Left lung (tissue), 10 donors: ENCODE measurements around the gene SEPSECS. TPM values are rescaled to one million over a fixed set of nuclear protein-coding genes. Genes with fewer than 3 reads are reported as not detected.

Experiments
- ATAC-seq: fragments of 200-7000 bp; cut with Tn5 transposase; one replicate; pipeline ENCODE4 v1.9.1; 2020; ENCODE audit warnings: moderate library complexity
- DNase-seq, 4 donors: peaks; one replicate each; pipeline ENCODE4 v3.0.0-alpha.2; 2013 to 2020
- H3K27ac ChIP-seq, 2 donors: fragments of 200-600 bp; sonication (generic) in 1 of 2; one replicate each; pipeline versions ENCODE4 v1.5.0 to v1.8.0; 2020 to 2021
- H3K27me3 ChIP-seq, 2 donors: fragments of 200-600 bp; sonication (generic) in 1 of 2; one replicate each; pipeline versions ENCODE4 v1.5.0 to v1.8.0; 2020 to 2021
- H3K36me3 ChIP-seq, 2 donors: fragments of 200-600 bp; sonication (generic) in 1 of 2; one replicate each; pipeline versions ENCODE4 v1.5.0 to v1.8.0; 2020 to 2021
- H3K4me1 ChIP-seq, 2 donors: fragments of 200-600 bp; one replicate each; pipeline ENCODE4 v1.8.0; 2021
- H3K4me3 ChIP-seq, 2 donors: fragments of 200-600 bp; sonication (generic) in 1 of 2; one replicate each; pipeline versions ENCODE4 v1.5.0 to v1.8.0; 2020 to 2021; ENCODE audit warnings: mild to moderate bottlenecking in 1 of 2
- H3K9me3 ChIP-seq, 2 donors: fragments of 200-600 bp; sonication (generic) in 1 of 2; one replicate each; pipeline versions ENCODE4 v1.5.0 to v1.8.0; 2020 to 2021
- CTCF ChIP-seq, 2 donors: fragments of 200-600 bp; sonication (generic) in 1 of 2; IDR thresholded peaks; one replicate each; pipeline versions ENCODE4 v1.5.0 to v1.8.0; 2021; ENCODE audit warnings: antibody characterized with exemption in 2 of 2
- intact Hi-C, 2 donors: fragments of 100-400 bp; cut with DNase I; formaldehyde crosslinking; loops; one replicate each; pipeline versions ENCODE4 v1.11.2 to v1.14.2; 2022
- polyA plus RNA-seq, 6 donors: library from polyadenylated mRNA; unstranded; fragments of 120-200 nt; gene quantifications; one replicate each; pipeline ENCODE4 v1.2.1, GENCODE V29; 2013; ENCODE audit not compliant: insufficient read length in 6 of 6
- total RNA-seq, 2 donors: library from RNA; stranded (reverse); fragmentation: NEBNext Ultra II Directional; extraction: Animal tissue kit (Norgen Biotek cat#: 25700); gene quantifications; one replicate each; pipeline ENCODE4 v1.2.1, GENCODE V29; 2021
- donor health status: DM: no; HTN: yes; CAD: no.
- donor health status: DM: no; HTN: no; CAD: no.

The SEPSECS gene
- total and polyA plus RNA-seq, 8 donors: 8.2 to 18.9 (median 13.9) TPM

- Histone ChIP-seq H3K27me3 (no peaks in the 10 kb centered on the region), H3K27ac (no peak overlapping the region), H3K4me1 (no peaks in the 10 kb centered on the region), H3K36me3 (no peaks in the 10 kb centered on the region), H3K4me3 (no peak overlapping the region), H3K9me3 (no peaks in the 10 kb centered on the region)
- intact Hi-C loops: no loop called here
- TF ChIP-seq CTCF (IDR thresholded peaks at IDR 0.05): no peak
- DNase-seq: no peak
- no peak for ATAC-seq
Measured at GRCh38 chr4:25111648-25112196, 48.5 kb downstream of the SEPSECS start.

- intact Hi-C loops: no loop called here
- Histone ChIP-seq H3K9me3 (no peaks in the 10 kb centered on the region), H3K4me1 (no peaks in the 10 kb centered on the region), H3K4me3 (no peak overlapping the region), H3K36me3 (no peaks in the 10 kb centered on the region), H3K27ac (no peak overlapping the region), H3K27me3 (no peaks in the 10 kb centered on the region)
- TF ChIP-seq CTCF (IDR thresholded peaks at IDR 0.05): no peak
- no peak for DNase-seq
- ATAC-seq: no peak
Measured at GRCh38 chr4:25110527-25111329, 49.5 kb downstream of the SEPSECS start.

- intact Hi-C loops: no loop called here
- ATAC-seq: no peak
- H3K4me1 ChIP-seq: no peaks in the 10 kb centered on the region
- no peak overlapping the region for H3K4me3 ChIP-seq
- no peak for DNase-seq
- H3K36me3 ChIP-seq: no peaks in the 10 kb centered on the region
- H3K27ac ChIP-seq: no peak overlapping the region
- TF ChIP-seq CTCF (IDR thresholded peaks at IDR 0.05): no peak
- no peaks in the 10 kb centered on the region for H3K27me3 ChIP-seq
- no peaks in the 10 kb centered on the region for H3K9me3 ChIP-seq
Measured at GRCh38 chr4:25109511-25109910, 50.7 kb downstream of the SEPSECS start.

GRCh38 chr4:25108556-25108955 is 51.7 kb downstream of the SEPSECS start:
- H3K27ac ChIP-seq: no peak overlapping the region
- no peaks in the 10 kb centered on the region for H3K9me3 ChIP-seq
- no peak for DNase-seq
- H3K27me3 ChIP-seq: no peaks in the 10 kb centered on the region
- no peak for ATAC-seq
- no peak overlapping the region for H3K4me3 ChIP-seq
- no peaks in the 10 kb centered on the region for H3K36me3 ChIP-seq
- no peaks in the 10 kb centered on the region for H3K4me1 ChIP-seq
- intact Hi-C loops: no loop called here
- TF ChIP-seq CTCF (IDR thresholded peaks at IDR 0.05): no peak

- Histone ChIP-seq H3K9me3 (no peaks in the 10 kb centered on the region), H3K36me3 (no peaks in the 10 kb centered on the region), H3K27me3 (no peaks in the 10 kb centered on the region), H3K27ac (no peak overlapping the region), H3K4me1 (no peaks in the 10 kb centered on the region), H3K4me3 (no peak overlapping the region)
- TF ChIP-seq CTCF (IDR thresholded peaks at IDR 0.05): no peak
- intact Hi-C loops: no loop called here
- no peak for ATAC-seq
- DNase-seq: no peak
Measured at GRCh38 chr4:25107827-25108516, 52.3 kb downstream of the SEPSECS start.
